Activated T-helper 1 cell treated with anti-CD3 and anti-CD28 coated beads, Interleukin-2, amount 50 U/mL, for 16 hours (primary cell): ENCODE data around the gene MIS18A.
"Not testable (repeated sequence)": the region's sequence is repeated elsewhere in the genome, so short reads cannot be mapped to it uniquely, and the experiment has no call there.

Experiments
- DNase-seq, 2 donors: peaks; one replicate each; pipeline ENCODE4 v3.0.0-alpha.2; 2020; ENCODE audit warnings: low read depth in 1 of 2, low spot score in 1 of 2

The MIS18A gene

DNA sequence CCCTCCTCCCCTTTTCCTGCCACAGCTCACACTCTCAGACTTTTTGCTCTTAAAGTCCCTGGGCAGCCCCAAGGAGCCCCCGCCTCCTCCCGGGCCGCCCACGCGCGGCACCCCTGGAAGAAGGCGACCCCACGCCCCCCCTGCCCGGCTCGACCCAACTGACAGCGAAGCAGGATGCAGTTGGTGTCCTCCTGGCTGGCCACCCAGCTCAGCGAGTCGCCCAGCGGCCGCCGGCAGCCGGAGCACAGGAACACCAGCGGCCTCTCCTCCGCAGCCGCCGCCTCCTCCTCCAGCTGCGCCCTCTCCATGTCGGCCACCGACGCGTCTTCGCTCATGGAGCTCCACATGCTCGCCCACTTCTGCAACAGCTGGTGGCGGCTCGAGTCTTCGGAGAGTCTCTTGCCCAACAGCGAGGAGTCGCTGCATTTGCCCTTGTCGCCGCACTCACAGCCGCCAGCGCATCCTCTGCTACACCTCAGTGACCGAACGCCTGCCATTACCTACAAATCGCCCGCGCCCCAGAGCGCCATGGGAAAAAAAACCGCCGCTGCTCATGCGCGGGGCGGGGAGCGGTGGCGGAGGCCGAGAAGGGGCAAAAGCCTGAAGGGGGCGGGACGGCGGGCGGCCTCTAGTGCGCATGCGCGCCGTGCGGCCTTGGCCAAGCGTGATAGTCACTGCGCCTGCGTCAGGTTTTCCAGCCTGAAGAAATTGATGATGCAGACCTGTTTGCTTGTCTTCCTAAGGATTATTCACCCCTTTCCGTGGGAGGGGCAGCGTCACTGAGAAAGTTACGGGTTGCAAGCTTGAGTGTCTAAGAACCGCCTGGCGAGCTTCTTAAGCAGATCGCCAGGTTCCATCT is at the start of gene MIS18A:
MIS18A (minus strand) TSS at position 532 of the 859 bp plus-strand sequence; CDS start at position 497, 35 bp downstream.
- DNase-seq = peak; percentile 94 to 96

DNA sequence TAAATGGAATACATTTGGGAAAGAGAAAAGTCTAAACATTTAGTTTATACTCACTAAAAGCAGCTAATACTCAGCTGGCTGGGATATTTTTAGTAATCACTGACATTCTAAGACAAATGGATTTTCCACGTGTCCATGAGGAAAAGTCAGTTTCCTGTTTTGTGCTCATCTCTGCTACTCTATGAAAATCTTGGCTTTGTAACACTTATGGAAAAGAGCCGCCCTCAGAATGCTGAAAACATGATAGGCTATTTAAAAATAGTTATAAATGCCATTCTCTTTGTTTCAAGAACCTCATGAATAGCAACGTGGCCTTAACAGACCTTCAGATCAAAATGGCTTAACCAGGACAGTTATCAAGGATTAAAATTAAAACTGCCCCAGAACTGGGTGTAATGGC is 49.7 kb upstream of the MIS18A start:
- DNase-seq = no peak

DNA sequence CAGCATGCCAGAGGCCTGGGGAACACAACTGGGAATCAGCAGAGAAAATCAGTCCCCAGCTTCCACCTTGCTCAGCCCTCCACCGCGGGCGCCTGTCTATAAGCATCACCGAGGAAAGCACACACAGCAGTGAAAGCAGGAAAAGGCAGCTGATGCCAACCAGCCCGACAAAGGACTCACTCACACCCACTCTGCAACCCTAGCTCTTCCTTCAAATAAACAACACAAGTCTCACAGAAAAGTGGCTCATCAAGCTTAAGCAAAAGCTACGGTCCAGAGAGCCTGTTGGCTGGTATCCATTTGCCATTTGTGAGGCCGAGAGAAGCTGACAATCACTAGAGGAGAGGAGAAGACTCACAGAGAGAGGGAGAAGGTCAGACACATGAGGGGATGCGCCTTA is 46.9 kb upstream of the MIS18A start:
- no peak for DNase-seq

DNA sequence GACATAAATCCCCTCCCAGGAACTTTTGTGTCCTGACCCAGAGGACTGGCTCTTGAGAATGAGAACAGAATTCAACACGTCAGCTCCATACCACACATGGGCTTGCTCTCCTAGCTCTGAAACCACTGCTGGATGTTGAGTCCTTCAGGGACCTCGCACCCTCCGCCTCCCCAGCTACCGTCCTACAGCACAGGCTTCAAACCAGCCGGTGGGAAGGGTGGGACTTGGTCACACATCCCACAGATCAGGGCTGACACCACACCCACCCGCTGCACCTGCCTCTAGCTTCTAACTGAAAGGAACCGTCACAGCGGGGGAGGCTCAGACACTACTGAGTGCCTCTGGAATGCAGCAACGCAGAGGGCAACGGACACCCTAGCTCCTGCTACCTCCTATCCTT is 43.8 kb upstream of the MIS18A start:
- no peak for DNase-seq

DNA sequence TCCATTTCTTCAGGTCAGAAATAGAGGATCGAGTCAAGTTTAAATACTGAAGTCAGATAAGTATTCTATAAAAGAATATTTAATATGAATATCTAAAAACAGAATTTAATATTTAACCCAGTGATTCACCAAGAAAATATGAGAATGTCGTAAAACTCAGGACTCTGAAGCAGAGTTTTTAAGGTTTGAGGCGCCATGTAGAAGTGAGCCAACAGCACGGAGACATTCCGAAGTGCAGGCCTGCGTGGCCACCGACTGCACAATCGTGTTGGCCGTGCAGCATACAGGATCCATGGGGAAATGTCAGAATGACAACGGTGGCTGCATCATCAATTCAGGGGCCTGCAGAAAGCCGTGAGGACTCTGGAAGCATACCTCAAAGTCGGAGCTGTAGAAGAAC is 43.3 kb upstream of the MIS18A start:
- DNase-seq = no peak

DNA sequence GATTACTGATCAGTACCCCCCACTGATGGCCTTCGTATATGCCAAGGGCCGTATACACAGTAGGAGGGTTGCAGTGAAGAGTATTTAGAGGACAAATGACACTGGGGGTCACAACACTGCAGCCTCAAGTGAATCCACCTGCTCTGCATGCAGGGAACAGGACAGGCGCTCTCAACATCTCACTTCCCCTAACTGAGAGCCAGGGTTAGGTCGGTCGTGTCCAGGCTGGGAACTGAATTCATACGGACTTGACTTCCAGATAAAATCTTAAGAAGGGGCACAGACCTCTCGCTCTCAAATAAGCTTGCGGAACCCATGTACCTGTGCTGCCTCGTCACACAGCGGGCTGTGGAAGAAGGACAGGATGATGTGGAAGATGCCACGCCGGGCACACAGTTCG is 42.6 kb upstream of the MIS18A start:
- DNase-seq = no peak

- no peak for DNase-seq
Measured at GRCh38 chr21:32320726-32321125, 41.9 kb upstream of the MIS18A start.

GRCh38 chr21:32320059-32320458 is 41.2 kb upstream of the MIS18A start:
- DNase-seq = no peak

GRCh38 chr21:32319012-32319411 is 40.2 kb upstream of the MIS18A start:
- no peak for DNase-seq

DNA sequence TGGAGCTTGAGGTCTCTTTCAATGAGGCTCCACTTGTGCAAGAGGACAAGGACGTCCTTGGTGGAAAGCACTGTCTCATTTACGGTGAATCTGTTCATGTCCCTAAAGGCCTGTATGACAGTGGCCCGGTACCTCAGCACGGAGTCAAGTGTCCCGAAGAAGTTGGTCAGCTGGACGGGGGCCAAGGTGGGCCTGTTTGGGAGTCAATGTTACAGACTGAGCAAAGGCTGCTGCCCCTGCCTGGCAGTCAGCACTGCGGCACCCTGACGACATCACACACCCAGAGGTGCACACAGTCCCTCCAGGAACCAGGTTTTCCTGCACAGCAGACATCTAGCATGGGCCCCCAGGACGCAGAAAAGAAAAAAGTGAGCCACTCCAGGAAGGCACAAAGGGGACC is 38.9 kb upstream of the MIS18A start:
- no peak for DNase-seq

DNA sequence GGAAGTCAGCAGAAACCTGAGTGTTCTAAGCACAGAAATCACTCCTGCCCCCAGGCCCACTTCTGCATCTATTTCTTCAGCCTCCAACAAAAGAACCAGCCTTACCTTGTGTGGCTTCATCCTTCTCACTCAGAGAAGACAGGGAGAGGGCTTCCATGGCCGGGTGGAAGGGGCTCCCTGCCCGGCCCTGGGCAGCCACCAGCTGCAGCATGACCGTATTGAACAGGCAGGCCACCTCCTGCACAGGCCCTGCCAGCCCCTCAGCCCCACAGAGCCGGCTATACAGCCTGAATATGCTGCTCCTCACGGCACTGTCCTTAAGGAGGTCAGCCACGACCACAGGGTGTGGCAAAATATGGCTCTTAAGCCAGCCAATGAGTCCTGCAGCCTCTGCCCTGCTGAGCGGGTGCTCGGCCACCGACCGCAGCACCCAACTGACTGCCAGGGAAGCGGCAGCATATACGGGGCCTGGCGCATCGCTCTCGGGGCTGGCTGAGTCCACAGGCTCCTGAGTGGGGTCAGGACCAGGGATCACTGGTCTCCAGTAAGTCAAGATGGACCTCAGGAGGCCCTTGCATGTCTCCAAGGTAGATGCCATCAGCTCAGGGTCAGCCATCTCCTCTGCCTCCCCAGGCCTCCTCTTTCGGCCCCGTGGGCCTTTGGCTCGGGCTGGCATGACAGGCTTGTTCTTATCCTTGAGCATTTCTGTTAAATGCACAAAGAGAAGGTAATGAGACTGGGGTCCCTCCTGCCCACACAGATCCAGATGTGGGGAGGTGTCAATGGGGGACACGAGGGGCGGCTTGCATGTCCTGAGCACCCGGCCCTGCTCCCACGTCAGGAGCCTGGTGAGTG is 37.7 kb upstream of the MIS18A start:
- DNase-seq = no peak

DNA sequence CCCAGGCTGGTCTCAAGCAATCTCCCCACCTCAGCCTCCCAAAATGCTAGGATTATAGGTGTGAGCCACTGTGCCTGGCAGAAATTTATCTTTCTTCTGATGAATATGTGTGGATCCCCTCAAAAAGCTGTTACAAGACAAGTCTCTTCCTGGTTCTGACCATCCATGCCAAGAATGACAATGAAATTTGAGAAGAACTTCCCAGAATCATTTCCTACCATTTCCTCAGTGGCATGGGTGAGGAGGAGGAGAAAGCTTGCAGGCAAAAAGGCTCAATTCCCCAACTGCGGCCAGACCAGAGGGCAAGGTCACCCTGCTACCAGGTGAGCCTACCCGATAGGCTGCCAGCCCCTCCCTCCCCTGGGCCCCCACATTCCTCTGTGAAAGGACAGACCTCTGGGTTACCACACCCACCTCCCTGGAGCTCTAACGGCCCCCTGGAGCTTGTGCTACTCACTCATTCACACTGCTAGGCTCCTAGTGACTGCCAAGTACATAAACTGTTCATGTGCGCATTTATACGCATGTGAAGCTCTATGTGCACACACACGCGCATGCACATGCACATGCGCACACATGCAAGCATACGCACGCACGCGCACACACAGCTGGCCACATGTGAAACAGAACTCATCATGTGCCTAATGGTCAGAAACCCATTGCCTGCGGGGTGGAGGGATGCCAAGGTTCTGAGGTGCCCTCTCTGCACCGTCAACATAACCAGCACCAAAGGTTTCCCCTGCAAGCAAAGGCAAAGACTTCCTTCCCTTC is 36.8 kb upstream of the MIS18A start:
- no peak for DNase-seq

GRCh38 chr21:32314806-32315205 is 36.0 kb upstream of the MIS18A start:
- no peak for DNase-seq

DNA sequence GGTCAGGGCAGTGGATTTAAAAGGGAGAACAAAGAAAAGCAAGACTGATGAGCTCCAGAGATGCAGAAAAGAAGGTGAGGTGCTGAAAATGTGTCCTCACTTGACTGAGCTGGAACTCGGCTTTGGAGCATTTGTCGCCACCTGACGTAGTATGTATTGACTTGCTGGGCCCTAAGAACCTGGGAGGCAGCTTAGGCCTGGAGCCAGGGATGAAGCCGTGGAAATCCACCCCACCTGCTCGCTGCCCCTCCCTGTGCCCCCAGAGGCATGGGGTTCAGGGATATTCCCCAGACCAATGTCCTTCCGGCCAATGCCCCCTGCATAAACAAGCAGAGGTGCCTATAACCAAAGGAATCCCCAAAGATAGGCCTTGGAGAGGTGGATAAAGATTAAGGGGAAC is 34.1 kb upstream of the MIS18A start:
- DNase-seq = no peak

DNA sequence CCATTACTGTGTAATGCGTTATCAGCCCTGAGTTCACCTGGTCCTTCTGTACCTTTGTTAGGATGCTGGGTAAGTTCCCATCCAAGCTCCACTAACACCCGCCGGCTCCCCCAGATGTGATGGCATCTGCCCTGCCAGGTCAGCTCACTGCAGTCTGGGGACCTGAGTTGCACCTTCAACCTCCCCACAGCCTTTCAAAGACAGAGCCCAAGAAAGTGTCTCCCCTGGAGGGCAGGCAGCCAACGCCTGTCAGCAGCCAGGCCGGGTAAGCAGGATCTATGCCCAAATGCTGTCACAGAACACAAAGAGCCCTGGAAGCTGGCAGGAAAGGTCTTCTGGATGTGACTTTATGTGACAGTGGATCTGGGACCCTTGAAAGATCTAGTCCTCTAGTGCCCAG is 33.5 kb upstream of the MIS18A start:
- no peak for DNase-seq

GRCh38 chr21:32311621-32312020 is 32.8 kb upstream of the MIS18A start:
- no peak for DNase-seq

DNA sequence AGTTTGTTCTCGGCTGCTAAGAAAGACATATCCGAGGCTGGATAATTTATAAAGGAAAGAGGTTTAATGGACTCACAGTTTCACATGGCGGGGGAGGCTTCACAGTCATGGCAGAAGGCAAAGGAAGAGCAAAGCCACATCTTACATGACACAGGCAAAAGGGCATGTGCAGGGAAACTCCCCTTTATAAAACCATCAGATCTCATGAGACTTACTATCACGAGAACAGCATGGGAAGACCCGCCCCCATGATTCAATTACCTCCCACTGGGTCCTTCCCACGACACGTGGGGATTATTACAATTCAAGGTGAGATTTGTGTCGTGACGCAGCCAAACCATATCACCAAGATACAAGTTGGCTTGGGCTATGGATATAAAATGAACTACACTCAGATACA is 32.1 kb upstream of the MIS18A start:
- not testable (repeated sequence) for DNase-seq

DNA sequence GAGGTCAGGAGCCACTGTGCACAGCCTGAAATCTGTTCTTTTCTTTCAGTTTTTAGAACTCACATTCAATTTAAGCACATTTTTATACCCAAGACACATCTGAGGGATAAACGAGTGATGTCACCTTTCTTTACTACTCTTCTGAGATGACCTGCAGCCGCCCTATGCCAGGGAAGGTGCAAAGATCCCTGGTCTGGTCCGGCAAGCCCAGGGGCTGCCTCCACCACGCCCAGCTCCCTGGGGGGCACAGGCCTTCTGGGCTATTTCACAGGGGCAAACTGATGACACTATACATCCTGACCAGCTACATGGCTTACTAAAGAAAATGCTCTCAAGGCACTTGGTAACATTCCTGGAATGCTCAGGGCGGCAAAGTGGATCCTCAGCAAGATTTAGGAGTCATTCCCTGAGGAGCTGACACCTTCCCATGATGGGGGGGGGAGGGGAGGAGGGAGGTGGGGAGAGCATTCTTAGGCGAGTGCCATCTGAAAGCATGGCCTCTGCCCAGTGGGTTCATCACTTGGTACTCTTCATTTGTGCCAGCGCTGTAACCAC is 31.1 kb upstream of the MIS18A start:
- no peak for DNase-seq

GRCh38 chr21:32308696-32309095 is 29.8 kb upstream of the MIS18A start:
- DNase-seq = no peak

DNA sequence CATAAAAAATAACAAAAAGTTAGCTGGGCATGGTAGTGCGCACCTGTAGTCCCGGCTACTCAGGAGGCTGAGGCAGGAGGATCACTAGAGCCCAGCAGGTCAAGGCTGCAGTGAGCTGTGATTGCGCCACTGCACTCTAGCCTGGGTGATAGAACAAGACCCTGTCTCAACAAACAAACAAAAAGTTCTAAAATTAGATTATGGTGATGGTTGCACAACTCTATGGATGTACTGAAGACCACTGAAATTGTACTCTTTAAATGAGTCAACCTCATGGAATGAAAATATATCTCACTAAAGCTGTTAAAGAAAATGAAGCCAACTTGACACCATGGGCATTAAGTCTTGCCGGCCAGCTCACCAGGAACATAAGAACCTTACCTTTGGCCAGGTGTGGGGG is 28.9 kb upstream of the MIS18A start:
- no peak for DNase-seq
